HL-60 (cell line): ENCODE measurements around the gene B3GALT4.

Experiments
- GABPA ChIP-seq: IDR thresholded peaks from 2 replicates; pipeline ENCODE4 v1.6.1; 2012; ENCODE audit warnings: low read depth
- POLR2AphosphoS5 ChIP-seq: IDR thresholded peaks from 2 replicates; pipeline ENCODE4 v1.6.1; 2012; ENCODE audit warnings: low read depth
- SPI1 ChIP-seq: IDR thresholded peaks from 2 replicates; pipeline ENCODE4 v1.6.1; 2012; ENCODE audit warnings: low read depth, mild to moderate bottlenecking, borderline replicate concordance
- TF ChIP-seq, protein P1 (sequence below): IDR thresholded peaks from one replicate; pipeline ENCODE4 v1.5.1; 2011; ENCODE audit warnings: low read length, control low read depth, inconsistent platforms; ENCODE audit not compliant: insufficient read depth

DNA sequence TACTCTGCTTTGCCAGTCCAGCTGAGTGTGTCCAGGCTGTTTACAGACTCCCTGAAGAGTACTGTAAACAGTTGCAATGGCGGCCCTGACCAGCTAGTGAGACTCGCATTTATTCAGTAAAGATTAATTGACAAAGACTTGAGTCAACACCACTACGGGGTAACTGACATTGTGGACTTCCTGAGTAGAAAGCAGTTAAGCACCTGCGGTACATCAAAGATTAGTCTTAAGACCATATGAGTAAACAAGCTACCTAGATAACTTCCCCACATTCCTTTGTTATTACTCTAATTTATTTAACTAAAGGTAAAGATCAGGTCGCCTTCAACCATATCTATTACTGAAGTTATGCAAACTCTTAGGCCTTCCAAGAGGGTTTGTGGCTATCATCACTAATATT lies 17.9 kb upstream of the B3GALT4 start:
- TF ChIP-seq, protein P1, sequence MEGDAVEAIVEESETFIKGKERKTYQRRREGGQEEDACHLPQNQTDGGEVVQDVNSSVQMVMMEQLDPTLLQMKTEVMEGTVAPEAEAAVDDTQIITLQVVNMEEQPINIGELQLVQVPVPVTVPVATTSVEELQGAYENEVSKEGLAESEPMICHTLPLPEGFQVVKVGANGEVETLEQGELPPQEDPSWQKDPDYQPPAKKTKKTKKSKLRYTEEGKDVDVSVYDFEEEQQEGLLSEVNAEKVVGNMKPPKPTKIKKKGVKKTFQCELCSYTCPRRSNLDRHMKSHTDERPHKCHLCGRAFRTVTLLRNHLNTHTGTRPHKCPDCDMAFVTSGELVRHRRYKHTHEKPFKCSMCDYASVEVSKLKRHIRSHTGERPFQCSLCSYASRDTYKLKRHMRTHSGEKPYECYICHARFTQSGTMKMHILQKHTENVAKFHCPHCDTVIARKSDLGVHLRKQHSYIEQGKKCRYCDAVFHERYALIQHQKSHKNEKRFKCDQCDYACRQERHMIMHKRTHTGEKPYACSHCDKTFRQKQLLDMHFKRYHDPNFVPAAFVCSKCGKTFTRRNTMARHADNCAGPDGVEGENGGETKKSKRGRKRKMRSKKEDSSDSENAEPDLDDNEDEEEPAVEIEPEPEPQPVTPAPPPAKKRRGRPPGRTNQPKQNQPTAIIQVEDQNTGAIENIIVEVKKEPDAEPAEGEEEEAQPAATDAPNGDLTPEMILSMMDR, result no peak
- TF ChIP-seq POLR2AphosphoS5 (no peak), GABPA (no peak), SPI1 (no peak)
